ENCODE results near the gene GALNT9. TPM values are rescaled to one million over a fixed set of nuclear protein-coding genes. Genes with fewer than 3 reads are reported as not detected.

The GALNT9 gene
- total RNA-seq, 1 experiment from 2014 or later: 2.6 TPM

DNA sequence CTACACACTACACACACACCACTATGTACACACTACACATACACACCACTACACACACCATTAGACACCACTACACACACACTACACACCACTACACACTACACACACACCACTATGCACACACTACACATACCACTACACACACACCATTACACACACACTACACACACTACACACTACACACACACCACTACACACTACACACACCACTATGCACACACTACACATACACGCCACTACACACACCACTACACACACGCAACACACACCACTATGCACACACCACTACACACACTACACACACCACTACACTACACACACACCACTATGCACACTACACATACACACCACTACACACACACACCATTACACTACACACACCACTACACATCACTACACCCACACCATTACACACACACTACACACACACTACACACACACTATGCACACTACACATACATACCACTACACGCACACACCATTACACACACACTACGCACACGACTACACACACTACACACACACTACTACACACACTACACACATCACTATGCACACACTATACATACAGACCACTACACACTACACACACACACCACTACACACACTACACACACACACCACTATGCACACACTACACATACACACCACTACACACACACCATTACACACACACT is 171.5 kb downstream of the GALNT9 start:
- Histone ChIP-seq H3K36me3 (ENCODE audit: control insufficient read depth in 1 of 2, insufficient read depth in 2 of 2, low read length in 2 of 2) (peaks cover 0 to 26% of the 10 kb centered on the region in 2 experiments; a peak in 1 of 4 replicates), H3K4me3 (replicated peaks in 1 of 2; ENCODE audit: low read depth in 1 of 2, low read length in 2 of 2) (no peak overlapping the region), H2AFZ (ENCODE audit: low read depth, low read length, poor library complexity, severe bottlenecking) (no peak overlapping the region), H4K20me1 (ENCODE audit: insufficient read depth) (no peaks in the 10 kb centered on the region), H3K27me3 (ENCODE audit: insufficient read depth, low read length) (no peaks in the 10 kb centered on the region), H3K9me3 (ENCODE audit: control insufficient read depth in 1 of 2, insufficient read depth in 1 of 2, low read depth in 1 of 2, low read length in 2 of 2) (peaks cover 0 to 16% of the 10 kb centered on the region in 2 experiments; a peak in 1 of 4 replicates), H3K4me2 (ENCODE audit: low read length) (no peak overlapping the region), H3K9me2 (ENCODE audit: insufficient read depth) (no peaks in the 10 kb centered on the region), H3K79me2 (ENCODE audit: insufficient read depth, low read length) (no peaks in the 10 kb centered on the region), H3K9ac (ENCODE audit: low read length) (no peak overlapping the region), H3K27ac (ENCODE audit: low read depth, low read length) (no peak overlapping the region), H3K4me1 (ENCODE audit: control insufficient read depth in 1 of 2, insufficient read depth in 2 of 2, low read length in 2 of 2) (peaks cover 0 to 7% of the 10 kb centered on the region in 2 experiments; a peak in 1 of 4 replicates)
- ChIA-PET RAD21 (ENCODE audit: low non-redundant PET in 1 of 2, low total read pairs in 2 of 2, uncharacterized antibody in 2 of 2, unreplicated experiment in 2 of 2) (no interaction called here), CTCF (no interaction called here), POLR2A (no interaction called here)
- no peak for DNase-seq (ENCODE audit: low read depth, low spot score)
- TF ChIP-seq POLR2A (IDR thresholded peaks at IDR 0.05; ENCODE audit: borderline replicate concordance, extremely low read depth, insufficient read depth, insufficient read length): no peak
- TF ChIP-seq RAD21 (IDR thresholded peaks at IDR 0.05; ENCODE audit: low read depth): no peak
- no peak for TF ChIP-seq POLR2AphosphoS5 (IDR thresholded peaks at IDR 0.05; ENCODE audit: low read depth, low read length)
- TF ChIP-seq REST (IDR thresholded peaks at IDR 0.05; ENCODE audit: low read depth): no peak
- TF ChIP-seq CEBPB (IDR thresholded peaks at IDR 0.05; ENCODE audit: low read depth): no peak
- TF ChIP-seq YY1 (IDR thresholded peaks at IDR 0.05; ENCODE audit: extremely low read depth, insufficient replicate concordance, low read depth, low read length): no peak
- TF ChIP-seq, protein P1, sequence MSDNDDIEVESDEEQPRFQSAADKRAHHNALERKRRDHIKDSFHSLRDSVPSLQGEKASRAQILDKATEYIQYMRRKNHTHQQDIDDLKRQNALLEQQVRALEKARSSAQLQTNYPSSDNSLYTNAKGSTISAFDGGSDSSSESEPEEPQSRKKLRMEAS (IDR thresholded peaks at IDR 0.05): no peak
- TF ChIP-seq EGR1 (IDR thresholded peaks at IDR 0.05; ENCODE audit: low read depth): no peak
- TF ChIP-seq JUND (IDR thresholded peaks at IDR 0.05): no peak
- TF ChIP-seq EZH2 (IDR thresholded peaks at IDR 0.05): no peak
- TF ChIP-seq FOSL1 (IDR thresholded peaks at IDR 0.05; ENCODE audit: low read depth): no peak
- no peak for TF ChIP-seq CBX3 (IDR thresholded peaks at IDR 0.05; ENCODE audit: low read depth)
- TF ChIP-seq ELF1 (IDR thresholded peaks at IDR 0.05; ENCODE audit: borderline replicate concordance, low read depth): no peak
- TF ChIP-seq, protein P2, sequence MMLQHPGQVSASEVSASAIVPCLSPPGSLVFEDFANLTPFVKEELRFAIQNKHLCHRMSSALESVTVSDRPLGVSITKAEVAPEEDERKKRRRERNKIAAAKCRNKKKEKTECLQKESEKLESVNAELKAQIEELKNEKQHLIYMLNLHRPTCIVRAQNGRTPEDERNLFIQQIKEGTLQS (IDR thresholded peaks at IDR 0.05): no peak
- no peak for TF ChIP-seq ZBTB33 (IDR thresholded peaks at IDR 0.05; ENCODE audit: extremely low read depth, insufficient replicate concordance, low read length)
- TF ChIP-seq, protein P3, sequence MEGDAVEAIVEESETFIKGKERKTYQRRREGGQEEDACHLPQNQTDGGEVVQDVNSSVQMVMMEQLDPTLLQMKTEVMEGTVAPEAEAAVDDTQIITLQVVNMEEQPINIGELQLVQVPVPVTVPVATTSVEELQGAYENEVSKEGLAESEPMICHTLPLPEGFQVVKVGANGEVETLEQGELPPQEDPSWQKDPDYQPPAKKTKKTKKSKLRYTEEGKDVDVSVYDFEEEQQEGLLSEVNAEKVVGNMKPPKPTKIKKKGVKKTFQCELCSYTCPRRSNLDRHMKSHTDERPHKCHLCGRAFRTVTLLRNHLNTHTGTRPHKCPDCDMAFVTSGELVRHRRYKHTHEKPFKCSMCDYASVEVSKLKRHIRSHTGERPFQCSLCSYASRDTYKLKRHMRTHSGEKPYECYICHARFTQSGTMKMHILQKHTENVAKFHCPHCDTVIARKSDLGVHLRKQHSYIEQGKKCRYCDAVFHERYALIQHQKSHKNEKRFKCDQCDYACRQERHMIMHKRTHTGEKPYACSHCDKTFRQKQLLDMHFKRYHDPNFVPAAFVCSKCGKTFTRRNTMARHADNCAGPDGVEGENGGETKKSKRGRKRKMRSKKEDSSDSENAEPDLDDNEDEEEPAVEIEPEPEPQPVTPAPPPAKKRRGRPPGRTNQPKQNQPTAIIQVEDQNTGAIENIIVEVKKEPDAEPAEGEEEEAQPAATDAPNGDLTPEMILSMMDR (IDR thresholded peaks at IDR 0.05 in 2 of 3, conservative IDR thresholded peaks at IDR 0.05 in 1 of 3; ENCODE audit: borderline replicate concordance in 1 of 3, insufficient read depth in 1 of 3, low read depth in 2 of 3, low read length in 2 of 3): no peak
- TF ChIP-seq SRF (IDR thresholded peaks at IDR 0.05; ENCODE audit: low read depth): no peak
- BruUV-seq (replicated peaks): no TSS peak
- ATAC-seq: no peak
- intact Hi-C loops (cut with micrococcal nuclease): no loop called here

Measured in HCT116 (cell line).